CD14-positive monocyte (primary cell): ENCODE results near the gene TMA7B. TPM values are rescaled to one million over a fixed set of nuclear protein-coding genes. Genes with fewer than 3 reads are reported as not detected.

Experiments
- DNase-seq, 3 donors: peaks; one replicate each; pipeline ENCODE4 v3.0.0-alpha.2; 2011 to 2022
- H2AFZ ChIP-seq: 2 replicates; pipeline ENCODE4 v1.6.0; 2012; ENCODE audit warnings: mild to moderate bottlenecking, low read depth, low read length, inconsistent platforms; ENCODE audit not compliant: insufficient read depth, poor library complexity, severe bottlenecking
- H3K27ac ChIP-seq, 2 donors: 1 replicate in 1 of 2; 2 replicates in 1 of 2; pipeline ENCODE4 v1.5.1; 2012 to 2013; ENCODE audit warnings: low read length in 2 of 2, control low read depth in 1 of 2, inconsistent platforms in 1 of 2, low read depth in 1 of 2, mild to moderate bottlenecking in 1 of 2
- H3K27me3 ChIP-seq, 2 donors: one replicate each; pipeline versions ENCODE4 v1.6.0 to v1.6.1; 2011 to 2013; ENCODE audit warnings: low read length in 2 of 2; ENCODE audit not compliant: control insufficient read depth in 2 of 2, insufficient read depth in 2 of 2
- H3K36me3 ChIP-seq, 2 donors: replicated peaks in 1 of 2; 1 replicate in 1 of 2; 2 replicates in 1 of 2; pipeline versions ENCODE4 v1.5.1 to v1.6.1; 2012 to 2013; ENCODE audit warnings: low read length in 2 of 2, control low read depth in 1 of 2, inconsistent platforms in 1 of 2, mild to moderate bottlenecking in 1 of 2; ENCODE audit not compliant: insufficient read depth in 2 of 2, control insufficient read depth in 1 of 2
- H3K4me1 ChIP-seq, 2 donors: 1 replicate in 1 of 2; 2 replicates in 1 of 2; pipeline versions ENCODE4 v1.5.1 to v1.6.1; 2012 to 2013; ENCODE audit warnings: low read length in 2 of 2, control low read depth in 1 of 2, inconsistent platforms in 1 of 2, mild to moderate bottlenecking in 1 of 2, moderate library complexity in 1 of 2; ENCODE audit not compliant: insufficient read depth in 2 of 2, control insufficient read depth in 1 of 2
- H3K4me2 ChIP-seq: replicated peaks from 2 replicates; pipeline ENCODE3; 2012; ENCODE audit warnings: low read length, moderate library complexity, mild to moderate bottlenecking; ENCODE audit not compliant: poor library complexity, severe bottlenecking; ENCODE audit errors: extremely low read depth
- H3K4me3 ChIP-seq, 3 experiments: fragments of 200-600 bp in 1 of 3; sonication (generic) in 1 of 3; replicated peaks in 1 of 3; 1 replicate in 2 of 3; 2 replicates in 1 of 3; pipeline ENCODE4 v1.5.1; 2011 to 2013; ENCODE audit warnings: low read length in 3 of 3, mild to moderate bottlenecking in 3 of 3, control low read depth in 2 of 3, low read depth in 2 of 3, inconsistent platforms in 1 of 3, moderate library complexity in 1 of 3
- H3K79me2 ChIP-seq: 2 replicates; pipeline ENCODE4 v1.6.0; 2012; ENCODE audit warnings: mild to moderate bottlenecking, control low read depth, inconsistent platforms, low read length, moderate library complexity; ENCODE audit not compliant: insufficient read depth
- H3K9ac ChIP-seq: 2 replicates; pipeline ENCODE4 v1.6.0; 2017; ENCODE audit warnings: low read length, mild to moderate bottlenecking; ENCODE audit not compliant: insufficient read depth, poor library complexity, severe bottlenecking
- H3K9me3 ChIP-seq, 2 donors: replicated peaks in 1 of 2; 1 replicate in 1 of 2; 2 replicates in 1 of 2; pipeline versions ENCODE4 v1.5.1 to v1.6.1; 2012 to 2013; ENCODE audit warnings: low read length in 2 of 2, control low read depth in 1 of 2; ENCODE audit not compliant: control insufficient read depth in 1 of 2, insufficient read depth in 1 of 2
- H4K20me1 ChIP-seq: 2 replicates; pipeline ENCODE4 v1.6.0; 2012; ENCODE audit warnings: mild to moderate bottlenecking, low read length, control low read depth, moderate library complexity; ENCODE audit not compliant: insufficient read depth
- H3K27ac Mint-ChIP-seq, 7 donors: one replicate each; pipeline ENCODE4 v1.8.0; 2020; ENCODE audit warnings: mild to moderate bottlenecking in 7 of 7, mixed read lengths in 7 of 7, moderate library complexity in 6 of 7, inconsistent platforms in 2 of 7
- H3K27me3 Mint-ChIP-seq, 3 donors: one replicate each; pipeline ENCODE4 v1.8.0; 2021 to 2022; ENCODE audit warnings: low read depth in 3 of 3, mild to moderate bottlenecking in 3 of 3, mixed read lengths in 3 of 3, moderate library complexity in 3 of 3, inconsistent platforms in 1 of 3
- H3K36me3 Mint-ChIP-seq, 2 donors: one replicate each; pipeline ENCODE4 v1.8.0; 2020; ENCODE audit warnings: mixed read lengths in 2 of 2, inconsistent platforms in 1 of 2, mild to moderate bottlenecking in 1 of 2
- H3K4me1 Mint-ChIP-seq: one replicate; pipeline ENCODE4 v1.8.0; 2020; ENCODE audit warnings: mild to moderate bottlenecking, mixed read lengths
- H3K4me3 Mint-ChIP-seq, 2 donors: one replicate each; pipeline ENCODE4 v1.8.0; 2020; ENCODE audit warnings: mild to moderate bottlenecking in 2 of 2, mixed read lengths in 2 of 2, moderate library complexity in 1 of 2
- H3K9me3 Mint-ChIP-seq, 7 donors: one replicate each; pipeline ENCODE4 v1.8.0; 2020 to 2022; ENCODE audit warnings: mixed read lengths in 7 of 7, mild to moderate bottlenecking in 6 of 7, moderate library complexity in 6 of 7, inconsistent platforms in 2 of 7
- CTCF ChIP-seq: fragments of 200-600 bp; IDR thresholded peaks from one replicate; pipeline ENCODE4 v1.8.0; 2022; ENCODE audit warnings: antibody characterized with exemption, mild to moderate bottlenecking
- WGBS: methylation state at CpG from one replicate; pipeline ENCODE4 v1.1.5; 2013; ENCODE audit warnings: missing lambda C conversion rate; ENCODE audit not compliant: insufficient coverage; 5-methylcytosine and 5-hydroxymethylcytosine counted together
- intact Hi-C, 2 donors: fragments of 100-400 bp; cut with micrococcal nuclease; formaldehyde crosslinking; loops; one replicate each; pipeline versions ENCODE4 v1.15.0 to v1.15.1; 2023
- polyA plus RNA-seq, 3 donors: library from polyadenylated mRNA; depleted of rRNA in 1 of 3; unstranded in 2 of 3; stranded (reverse) in 1 of 3; fragments of 300-500 nt in 2 of 3; fragments of >200 nt in 1 of 3; fragmentation: Illumina TruSeq in 2 of 3; gene quantifications; 1 replicate in 2 of 3; 2 replicates in 1 of 3; pipeline ENCODE4 v1.2.3, GENCODE V29; 2012 to 2021

TMA7B gene
- polyA plus RNA-seq, 3 donors: 0.13 TPM; not detected in 2

DNA sequence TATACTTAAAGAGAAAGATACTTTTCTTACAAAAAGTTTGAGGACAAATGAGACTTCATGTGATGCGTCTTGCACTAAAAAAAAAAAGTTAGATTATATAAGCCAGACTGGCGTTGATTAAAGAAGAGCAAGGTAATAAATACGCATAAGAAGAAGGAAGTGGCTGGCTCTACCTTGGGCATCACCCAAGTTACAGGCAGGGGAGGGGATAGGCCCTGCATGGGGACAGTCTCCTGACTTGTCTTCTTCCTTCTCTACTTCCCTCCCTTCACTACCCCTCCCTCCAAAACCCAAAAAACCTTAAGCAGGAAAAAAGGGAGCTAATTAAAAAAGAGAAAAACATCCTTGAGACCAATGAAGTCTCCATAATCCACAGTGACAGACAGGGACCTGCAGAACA lies 22.3 kb upstream of the TMA7B start:
- no peak for DNase-seq
- H4K20me1 ChIP-seq: no peaks in the 10 kb centered on the region
- no peaks in the 10 kb centered on the region for H3K9me3 ChIP-seq
- H3K4me1 ChIP-seq: peaks cover 5 to 14% of the 10 kb centered on the region in 2 donors
- H3K27me3 ChIP-seq: peaks cover 4 to 16% of the 10 kb centered on the region in 2 donors
- H3K9ac ChIP-seq: no peak overlapping the region
- 20% methylated on average over 1 of the region's 3 CpGs for WGBS
- Mint-ChIP-seq H3K9me3 (no peaks in the 10 kb centered on the region), H3K4me1 (peaks cover 27% of the 10 kb centered on the region), H3K36me3 (no peaks in the 10 kb centered on the region), H3K27me3 (peaks cover 22 to 33% (median 24%) of the 10 kb centered on the region in 3 donors), H3K27ac (no peak overlapping the region), H3K4me3 (no peak overlapping the region)
- H2AFZ ChIP-seq: no peak overlapping the region
- H3K27ac ChIP-seq: no peak overlapping the region
- no peak overlapping the region for H3K4me3 ChIP-seq
- intact Hi-C loops: loop anchor here in 1 of 2 donors (10.0 kb wide), 1 partner anchor 57 kb away; the partner anchor contains the start of gene FAM83F
- H3K4me2 ChIP-seq: no peak overlapping the region
- H3K36me3 ChIP-seq: no peaks in the 10 kb centered on the region
- TF ChIP-seq CTCF: no peak
- H3K79me2 ChIP-seq: no peaks in the 10 kb centered on the region

DNA sequence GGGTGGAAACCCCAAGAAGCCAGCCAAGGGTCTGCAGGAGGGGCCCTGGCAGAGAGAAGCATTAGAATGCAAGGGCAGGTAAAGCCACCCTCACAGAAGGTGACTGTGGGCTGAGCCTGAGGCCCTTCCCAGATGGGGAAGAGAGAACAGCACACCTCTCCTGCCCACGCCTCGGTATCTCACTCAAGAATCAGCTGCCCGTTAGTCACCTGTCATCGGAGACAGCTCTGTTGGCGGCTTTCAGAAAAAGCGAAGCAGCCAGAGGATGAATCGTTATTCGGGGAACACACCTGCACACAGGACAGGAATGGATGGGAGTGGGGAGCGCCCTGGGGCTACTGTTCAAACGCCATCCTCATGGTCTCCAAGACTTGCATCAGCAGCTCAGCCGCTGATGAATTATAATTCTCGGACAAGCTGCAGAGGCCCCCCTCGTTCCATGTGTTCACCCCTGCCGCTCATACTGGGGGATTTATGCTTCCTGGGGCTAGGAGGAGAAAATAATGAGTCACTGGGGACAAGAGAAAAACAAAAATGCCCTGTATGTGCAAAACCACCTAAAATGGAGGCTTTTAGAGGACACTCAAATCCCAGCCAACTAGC lies 21.6 kb upstream of the TMA7B start:
- Histone ChIP-seq H3K4me2 (no peak overlapping the region), H3K36me3 (no peaks in the 10 kb centered on the region), H3K79me2 (no peaks in the 10 kb centered on the region), H2AFZ (no peak overlapping the region), H4K20me1 (no peaks in the 10 kb centered on the region), H3K27ac (no peak overlapping the region), H3K4me1 (peaks cover 10 to 21% of the 10 kb centered on the region in 2 donors), H3K9me3 (no peaks in the 10 kb centered on the region), H3K4me3 (no peak overlapping the region), H3K9ac (no peak overlapping the region), H3K27me3 (peaks cover 4 to 16% of the 10 kb centered on the region in 2 donors)
- 93% methylated on average over 10 of the region's 14 CpGs for WGBS
- intact Hi-C loops: loop anchor here in 1 of 2 donors (10.0 kb wide), 1 partner anchor 56 kb away; the partner anchor contains the start of gene FAM83F
- no peak for DNase-seq
- H3K36me3 Mint-ChIP-seq: no peaks in the 10 kb centered on the region
- H3K27ac Mint-ChIP-seq: no peak overlapping the region
- peaks cover 19 to 32% (median 23%) of the 10 kb centered on the region in 3 donors for H3K27me3 Mint-ChIP-seq
- H3K9me3 Mint-ChIP-seq: peaks cover 0 to under 1% (median 0%) of the 10 kb centered on the region in 7 donors
- H3K4me1 Mint-ChIP-seq: peaks cover 31% of the 10 kb centered on the region
- TF ChIP-seq CTCF: no peak
- no peak overlapping the region for H3K4me3 Mint-ChIP-seq
